PC-3 (cell line): ENCODE data around the gene VPS35.

Experiments used
- EZH2 ChIP-seq: fragments of 300-600 bp; sonication (generic); IDR thresholded peaks from one replicate; pipeline ENCODE4 v1.6.1; 2017; ENCODE audit warnings: antibody characterized with exemption, mild to moderate bottlenecking, low read length; ENCODE audit not compliant: unreplicated experiment
- EZH2phosphoT487 ChIP-seq: fragments of 300-600 bp; sonication (generic); IDR thresholded peaks from 2 replicates; pipeline ENCODE4 v1.6.1; 2018; ENCODE audit warnings: mild to moderate bottlenecking, antibody characterized with exemption, low read length, borderline replicate concordance
- TF ChIP-seq, protein P1 (sequence below): fragments of 300-600 bp; sonication (generic); conservative IDR thresholded peaks from 2 replicates; pipeline ENCODE4 v1.5.1; 2017; ENCODE audit warnings: antibody characterized with exemption, low read depth, mild to moderate bottlenecking, low read length

DNA sequence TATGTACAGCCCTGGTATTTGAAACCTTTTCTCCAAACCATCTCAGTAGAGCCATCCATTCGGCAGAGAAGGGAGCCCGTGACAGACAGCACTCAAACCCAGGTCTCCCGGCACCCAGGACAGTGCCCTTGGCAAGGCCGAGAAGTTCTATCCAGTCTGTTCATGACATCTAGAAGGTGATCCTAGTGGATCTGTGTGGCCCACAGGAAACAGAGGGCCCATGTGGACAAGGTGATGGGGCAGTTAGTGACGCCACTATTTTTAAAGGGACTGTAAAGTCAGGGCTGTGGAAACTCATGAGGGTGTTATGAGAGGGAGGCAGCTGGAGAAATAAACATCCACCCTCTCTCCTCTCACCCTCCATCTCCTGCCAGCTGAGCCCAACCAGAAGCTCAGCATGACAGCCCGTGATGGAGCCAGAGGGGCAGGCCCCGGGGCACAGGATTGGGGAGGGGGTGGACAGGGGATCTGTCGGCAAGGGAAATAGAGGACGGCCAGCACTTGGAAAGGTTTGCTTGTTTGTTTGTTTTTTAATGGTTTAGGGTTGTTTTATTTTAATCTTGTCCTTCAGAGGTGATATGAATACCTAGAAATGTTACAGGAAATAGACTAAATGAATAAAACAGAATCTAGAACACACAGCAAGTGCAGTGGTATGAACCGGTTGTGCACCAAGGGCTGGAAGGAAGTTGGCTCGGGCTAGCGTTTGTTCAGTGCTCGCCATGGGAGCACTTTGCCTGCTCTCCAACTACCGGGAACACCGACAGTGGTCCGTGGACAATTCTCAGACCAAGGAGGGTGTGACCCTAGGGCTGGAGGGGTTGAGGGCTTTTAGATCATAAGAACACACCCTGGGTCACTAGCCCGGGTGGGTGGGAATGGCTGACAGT lies 42.1 kb upstream of the VPS35 start:
- TF ChIP-seq, protein P1, sequence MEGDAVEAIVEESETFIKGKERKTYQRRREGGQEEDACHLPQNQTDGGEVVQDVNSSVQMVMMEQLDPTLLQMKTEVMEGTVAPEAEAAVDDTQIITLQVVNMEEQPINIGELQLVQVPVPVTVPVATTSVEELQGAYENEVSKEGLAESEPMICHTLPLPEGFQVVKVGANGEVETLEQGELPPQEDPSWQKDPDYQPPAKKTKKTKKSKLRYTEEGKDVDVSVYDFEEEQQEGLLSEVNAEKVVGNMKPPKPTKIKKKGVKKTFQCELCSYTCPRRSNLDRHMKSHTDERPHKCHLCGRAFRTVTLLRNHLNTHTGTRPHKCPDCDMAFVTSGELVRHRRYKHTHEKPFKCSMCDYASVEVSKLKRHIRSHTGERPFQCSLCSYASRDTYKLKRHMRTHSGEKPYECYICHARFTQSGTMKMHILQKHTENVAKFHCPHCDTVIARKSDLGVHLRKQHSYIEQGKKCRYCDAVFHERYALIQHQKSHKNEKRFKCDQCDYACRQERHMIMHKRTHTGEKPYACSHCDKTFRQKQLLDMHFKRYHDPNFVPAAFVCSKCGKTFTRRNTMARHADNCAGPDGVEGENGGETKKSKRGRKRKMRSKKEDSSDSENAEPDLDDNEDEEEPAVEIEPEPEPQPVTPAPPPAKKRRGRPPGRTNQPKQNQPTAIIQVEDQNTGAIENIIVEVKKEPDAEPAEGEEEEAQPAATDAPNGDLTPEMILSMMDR: no peak
- TF ChIP-seq EZH2 (no peak), EZH2phosphoT487 (no peak)
